ENCODE results near the gene SF3B3.
"Not testable (repeated sequence)": the region's sequence is repeated elsewhere in the genome, so short reads cannot be mapped to it uniquely, and the experiment has no call there.

SF3B3 gene

GRCh38 chr16:70586731-70587130 lies 63.1 kb downstream of the SF3B3 start:
- H3K27me3 ChIP-seq (ENCODE audit: control insufficient read depth in 2 of 2, insufficient read depth in 2 of 2, low read length in 2 of 2), result no peaks in the 10 kb centered on the region
- H3K27ac ChIP-seq (ENCODE audit: low read depth in 2 of 2, low read length in 2 of 2), result no peak overlapping the region
- no peak overlapping the region for H3K4me3 ChIP-seq (ENCODE audit: low read length in 2 of 2)
- no peak overlapping the region for H3K9ac ChIP-seq (ENCODE audit: low read depth in 1 of 2, low read length in 2 of 2)
- no peaks in the 10 kb centered on the region for H3K9me3 ChIP-seq (ENCODE audit: control insufficient read depth in 2 of 2, low read length in 2 of 2)
- H3K36me3 ChIP-seq (ENCODE audit: control insufficient read depth in 2 of 2, insufficient read depth in 2 of 2, low read length in 2 of 2), result no peaks in the 10 kb centered on the region
- peaks cover 0 to 5% of the 10 kb centered on the region in 2 donors for H3K4me1 ChIP-seq (ENCODE audit: control insufficient read depth in 2 of 2, insufficient read depth in 2 of 2, low read length in 2 of 2)

GRCh38 chr16:70588565-70588964 lies 64.9 kb downstream of the SF3B3 start:
- Histone ChIP-seq H3K4me3 (ENCODE audit: low read length in 2 of 2) (no peak overlapping the region), H3K9ac (ENCODE audit: low read depth in 1 of 2, low read length in 2 of 2) (no peak overlapping the region), H3K4me1 (ENCODE audit: control insufficient read depth in 2 of 2, insufficient read depth in 2 of 2, low read length in 2 of 2) (peaks cover 2 to 7% of the 10 kb centered on the region in 2 donors), H3K27ac (ENCODE audit: low read depth in 2 of 2, low read length in 2 of 2) (no peak overlapping the region), H3K36me3 (ENCODE audit: control insufficient read depth in 2 of 2, insufficient read depth in 2 of 2, low read length in 2 of 2) (no peaks in the 10 kb centered on the region), H3K27me3 (ENCODE audit: control insufficient read depth in 2 of 2, insufficient read depth in 2 of 2, low read length in 2 of 2) (no peaks in the 10 kb centered on the region), H3K9me3 (ENCODE audit: control insufficient read depth in 2 of 2, low read length in 2 of 2) (no peaks in the 10 kb centered on the region)

DNA sequence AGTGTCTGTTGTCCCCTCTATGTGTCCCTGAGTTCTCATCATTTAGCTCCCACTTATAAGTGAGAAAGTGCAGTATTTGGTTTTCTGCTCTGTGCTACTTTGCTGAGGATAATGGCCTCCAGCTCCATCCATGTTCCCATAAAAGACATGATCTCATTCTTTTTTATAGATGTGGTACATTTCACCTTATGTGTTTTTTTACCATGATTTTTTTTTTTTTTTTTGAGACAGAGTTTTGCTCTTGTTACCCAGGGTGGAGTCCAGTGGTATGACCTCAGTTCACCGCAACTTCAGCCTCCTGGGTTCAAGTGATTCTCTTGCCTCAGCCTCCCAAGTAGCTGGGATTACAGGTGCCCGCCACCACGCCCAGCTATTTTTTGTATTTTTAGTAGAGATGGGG lies 65.8 kb downstream of the SF3B3 start:
- peak overlapping the region in 1 of 2 donors; percentile 63 for H3K27ac ChIP-seq (ENCODE audit: low read depth in 2 of 2, low read length in 2 of 2)
- H3K4me1 ChIP-seq (ENCODE audit: control insufficient read depth in 2 of 2, insufficient read depth in 2 of 2, low read length in 2 of 2), result not testable (repeated sequence)

DNA sequence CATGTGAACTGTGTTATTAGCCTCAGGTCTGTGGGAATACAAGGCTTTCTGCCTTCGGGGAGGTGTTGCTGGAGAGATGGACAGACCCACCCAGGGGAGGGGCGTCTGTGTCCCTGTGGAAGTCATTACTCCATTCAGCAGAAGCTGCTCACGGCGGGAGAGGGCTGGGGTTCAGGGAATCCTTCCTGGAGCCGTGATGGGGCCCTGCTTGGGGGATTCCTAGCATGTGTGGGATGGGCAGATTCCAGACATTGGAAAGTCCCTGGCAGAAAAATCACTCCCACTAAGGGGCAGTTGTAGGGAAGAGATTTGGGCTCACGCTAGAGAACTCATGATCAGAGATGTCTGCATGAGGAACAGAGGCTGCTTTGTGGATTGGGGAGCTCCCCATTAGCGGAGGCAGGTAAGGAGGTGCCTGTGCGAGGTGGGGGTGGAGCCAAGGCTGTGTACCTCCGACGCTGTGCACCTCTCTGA lies 66.4 kb downstream of the SF3B3 start:
- no peaks in the 10 kb centered on the region for H3K27me3 ChIP-seq (ENCODE audit: control insufficient read depth in 2 of 2, insufficient read depth in 2 of 2, low read length in 2 of 2)
- no peaks in the 10 kb centered on the region for H3K9me3 ChIP-seq (ENCODE audit: control insufficient read depth in 2 of 2, low read length in 2 of 2)
- H3K4me3 ChIP-seq (ENCODE audit: low read length in 2 of 2), result peak overlapping the region in 1 of 2 donors; percentile 17
- peaks cover 2 to 7% of the 10 kb centered on the region in 2 donors for H3K4me1 ChIP-seq (ENCODE audit: control insufficient read depth in 2 of 2, insufficient read depth in 2 of 2, low read length in 2 of 2)
- H3K9ac ChIP-seq (ENCODE audit: low read depth in 1 of 2, low read length in 2 of 2), result no peak overlapping the region
- peak overlapping the region; percentile 60 to 63 for H3K27ac ChIP-seq (ENCODE audit: low read depth in 2 of 2, low read length in 2 of 2)
- no peaks in the 10 kb centered on the region for H3K36me3 ChIP-seq (ENCODE audit: control insufficient read depth in 2 of 2, insufficient read depth in 2 of 2, low read length in 2 of 2)

More for the DNA sequence above, 65.8 kb downstream of the SF3B3 start:
- H3K9me3 ChIP-seq (ENCODE audit: control insufficient read depth in 2 of 2, low read length in 2 of 2); H3K27me3 ChIP-seq (ENCODE audit: control insufficient read depth in 2 of 2, insufficient read depth in 2 of 2, low read length in 2 of 2); H3K36me3 ChIP-seq (ENCODE audit: control insufficient read depth in 2 of 2, insufficient read depth in 2 of 2, low read length in 2 of 2); H3K9ac ChIP-seq (ENCODE audit: low read depth in 1 of 2, low read length in 2 of 2); H3K4me3 ChIP-seq (ENCODE audit: low read length in 2 of 2): not testable (repeated sequence)

- H3K36me3 ChIP-seq (ENCODE audit: control insufficient read depth in 2 of 2, insufficient read depth in 2 of 2, low read length in 2 of 2), result no peaks in the 10 kb centered on the region
- no peaks in the 10 kb centered on the region for H3K27me3 ChIP-seq (ENCODE audit: control insufficient read depth in 2 of 2, insufficient read depth in 2 of 2, low read length in 2 of 2)
- H3K9ac ChIP-seq (ENCODE audit: low read depth in 1 of 2, low read length in 2 of 2), result no peak overlapping the region
- H3K4me3 ChIP-seq (ENCODE audit: low read length in 2 of 2), result peak overlapping the region in 1 of 2 donors; percentile 17
- H3K27ac ChIP-seq (ENCODE audit: low read depth in 2 of 2, low read length in 2 of 2), result peak overlapping the region; percentile 60 to 63
- peaks cover 2 to 7% of the 10 kb centered on the region in 2 donors for H3K4me1 ChIP-seq (ENCODE audit: control insufficient read depth in 2 of 2, insufficient read depth in 2 of 2, low read length in 2 of 2)
- H3K9me3 ChIP-seq (ENCODE audit: control insufficient read depth in 2 of 2, low read length in 2 of 2), result no peaks in the 10 kb centered on the region
Observed at GRCh38 chr16:70590722-70591415, 67.3 kb downstream of the SF3B3 start.

DNA sequence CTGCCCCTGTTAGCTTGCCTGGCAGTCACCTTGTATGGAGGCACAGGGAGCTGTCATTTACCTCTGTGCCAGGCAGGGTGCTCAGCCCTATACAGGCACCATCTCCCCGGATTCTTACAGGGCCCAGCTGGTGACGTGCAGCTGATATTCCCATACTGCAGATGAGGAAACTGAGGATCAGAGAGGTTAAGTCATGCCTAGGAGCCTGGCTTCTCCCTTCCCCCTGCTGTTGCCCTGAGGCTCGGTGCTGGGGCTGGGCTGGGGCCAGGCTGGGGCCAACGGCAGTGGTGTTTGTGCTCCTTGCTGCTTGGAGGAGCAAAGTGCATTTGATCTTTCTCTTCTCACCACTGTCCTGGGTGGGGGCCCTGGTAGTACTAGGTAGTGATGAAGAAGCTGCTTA lies 68.0 kb downstream of the SF3B3 start:
- H3K9ac ChIP-seq (ENCODE audit: low read depth in 1 of 2, low read length in 2 of 2), result no peak overlapping the region
- no peaks in the 10 kb centered on the region for H3K9me3 ChIP-seq (ENCODE audit: control insufficient read depth in 2 of 2, low read length in 2 of 2)
- peaks cover 2 to 7% of the 10 kb centered on the region in 2 donors for H3K4me1 ChIP-seq (ENCODE audit: control insufficient read depth in 2 of 2, insufficient read depth in 2 of 2, low read length in 2 of 2)
- H3K36me3 ChIP-seq (ENCODE audit: control insufficient read depth in 2 of 2, insufficient read depth in 2 of 2, low read length in 2 of 2), result no peaks in the 10 kb centered on the region
- no peak overlapping the region for H3K4me3 ChIP-seq (ENCODE audit: low read length in 2 of 2)
- H3K27me3 ChIP-seq (ENCODE audit: control insufficient read depth in 2 of 2, insufficient read depth in 2 of 2, low read length in 2 of 2), result no peaks in the 10 kb centered on the region
- H3K27ac ChIP-seq (ENCODE audit: low read depth in 2 of 2, low read length in 2 of 2), result peak overlapping the region; percentile 31 to 43

GRCh38 chr16:70592106-70592571 lies 68.5 kb downstream of the SF3B3 start:
- Histone ChIP-seq H3K4me1 (ENCODE audit: control insufficient read depth in 2 of 2, insufficient read depth in 2 of 2, low read length in 2 of 2) (peaks cover 2 to 7% of the 10 kb centered on the region in 2 donors), H3K36me3 (ENCODE audit: control insufficient read depth in 2 of 2, insufficient read depth in 2 of 2, low read length in 2 of 2) (no peaks in the 10 kb centered on the region), H3K27me3 (ENCODE audit: control insufficient read depth in 2 of 2, insufficient read depth in 2 of 2, low read length in 2 of 2) (no peaks in the 10 kb centered on the region), H3K9ac (ENCODE audit: low read depth in 1 of 2, low read length in 2 of 2) (no peak overlapping the region), H3K4me3 (ENCODE audit: low read length in 2 of 2) (no peak overlapping the region), H3K9me3 (ENCODE audit: control insufficient read depth in 2 of 2, low read length in 2 of 2) (no peaks in the 10 kb centered on the region), H3K27ac (ENCODE audit: low read depth in 2 of 2, low read length in 2 of 2) (peak overlapping the region; percentile 31 to 43)

DNA sequence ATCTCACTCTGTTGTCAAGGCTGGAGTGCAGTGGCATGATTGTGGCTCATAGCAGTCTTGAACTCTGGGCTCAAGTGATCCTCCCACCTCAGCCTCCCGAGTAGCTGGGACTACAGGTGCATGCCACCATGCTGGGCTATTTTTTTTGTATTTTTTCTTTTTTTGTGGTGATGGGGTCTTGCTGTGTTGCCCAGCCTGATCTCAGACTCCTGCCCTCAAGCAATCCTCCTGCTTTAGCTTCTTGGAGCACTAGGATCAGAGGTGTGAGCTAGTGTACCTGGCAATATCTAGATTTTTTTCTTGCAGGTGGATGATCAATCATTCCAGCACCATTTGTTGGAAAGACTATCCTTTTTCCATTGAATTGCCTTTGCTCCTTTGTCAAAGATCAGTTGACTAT lies 69.9 kb downstream of the SF3B3 start:
- Histone ChIP-seq H3K9ac (ENCODE audit: low read depth in 1 of 2, low read length in 2 of 2) (no peak overlapping the region), H3K36me3 (ENCODE audit: control insufficient read depth in 2 of 2, insufficient read depth in 2 of 2, low read length in 2 of 2) (no peaks in the 10 kb centered on the region), H3K4me1 (ENCODE audit: control insufficient read depth in 2 of 2, insufficient read depth in 2 of 2, low read length in 2 of 2) (peaks cover 2 to 7% of the 10 kb centered on the region in 2 donors), H3K9me3 (ENCODE audit: control insufficient read depth in 2 of 2, low read length in 2 of 2) (no peaks in the 10 kb centered on the region), H3K27me3 (ENCODE audit: control insufficient read depth in 2 of 2, insufficient read depth in 2 of 2, low read length in 2 of 2) (no peaks in the 10 kb centered on the region), H3K4me3 (ENCODE audit: low read length in 2 of 2) (no peak overlapping the region), H3K27ac (ENCODE audit: low read depth in 2 of 2, low read length in 2 of 2) (no peak overlapping the region)

GRCh38 chr16:70594569-70594968 lies 71.0 kb downstream of the SF3B3 start:
- H3K36me3 ChIP-seq (ENCODE audit: control insufficient read depth in 2 of 2, insufficient read depth in 2 of 2, low read length in 2 of 2), result no peaks in the 10 kb centered on the region
- H3K9me3 ChIP-seq (ENCODE audit: control insufficient read depth in 2 of 2, low read length in 2 of 2), result no peaks in the 10 kb centered on the region
- H3K4me3 ChIP-seq (ENCODE audit: low read length in 2 of 2), result no peak overlapping the region
- H3K9ac ChIP-seq (ENCODE audit: low read depth in 1 of 2, low read length in 2 of 2), result no peak overlapping the region
- no peak overlapping the region for H3K27ac ChIP-seq (ENCODE audit: low read depth in 2 of 2, low read length in 2 of 2)
- no peaks in the 10 kb centered on the region for H3K27me3 ChIP-seq (ENCODE audit: control insufficient read depth in 2 of 2, insufficient read depth in 2 of 2, low read length in 2 of 2)
- peaks cover 2 to 7% of the 10 kb centered on the region in 2 donors for H3K4me1 ChIP-seq (ENCODE audit: control insufficient read depth in 2 of 2, insufficient read depth in 2 of 2, low read length in 2 of 2)

GRCh38 chr16:70597135-70597835 lies 73.7 kb downstream of the SF3B3 start:
- Histone ChIP-seq H3K27me3 (ENCODE audit: control insufficient read depth in 2 of 2, insufficient read depth in 2 of 2, low read length in 2 of 2) (no peaks in the 10 kb centered on the region), H3K9me3 (ENCODE audit: control insufficient read depth in 2 of 2, low read length in 2 of 2) (no peaks in the 10 kb centered on the region), H3K27ac (ENCODE audit: low read depth in 2 of 2, low read length in 2 of 2) (no peak overlapping the region), H3K4me3 (ENCODE audit: low read length in 2 of 2) (no peak overlapping the region), H3K36me3 (ENCODE audit: control insufficient read depth in 2 of 2, insufficient read depth in 2 of 2, low read length in 2 of 2) (no peaks in the 10 kb centered on the region), H3K4me1 (ENCODE audit: control insufficient read depth in 2 of 2, insufficient read depth in 2 of 2, low read length in 2 of 2) (no peaks in the 10 kb centered on the region), H3K9ac (ENCODE audit: low read depth in 1 of 2, low read length in 2 of 2) (no peak overlapping the region)

Data from mucosa of rectum (tissue), 2 donors.